ENCODE results near the gene SPATA3. TPM values are rescaled to one million over a fixed set of nuclear protein-coding genes. Genes with fewer than 3 reads are reported as not detected.

Gene SPATA3
- total RNA-seq, 6 experiments from 2014 or later = not detected

DNA sequence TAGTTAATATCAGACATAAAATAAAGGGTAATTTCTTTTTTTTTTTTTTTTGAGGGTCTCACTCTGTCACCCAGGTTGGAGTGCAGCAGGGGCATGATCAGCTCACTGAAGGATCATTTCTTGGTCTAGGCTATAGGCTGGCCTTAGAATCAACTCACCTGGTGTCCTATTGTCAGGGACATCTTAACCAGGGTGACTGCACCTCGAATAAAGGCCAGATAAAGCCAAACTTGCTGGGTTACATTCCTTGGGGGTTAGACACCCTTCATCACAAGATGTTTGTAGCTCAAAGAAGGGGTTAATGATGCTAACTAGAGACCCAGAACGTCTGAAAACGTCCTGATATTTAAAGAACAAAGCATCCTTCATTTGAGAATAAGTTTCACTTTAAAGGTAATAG, 17.9 kb downstream of the SPATA3 start:
- no peak for DNase-seq
- H3K4me1 Mint-ChIP-seq (ENCODE audit: low read depth) = no peaks in the 10 kb centered on the region
- TF ChIP-seq, protein P1, sequence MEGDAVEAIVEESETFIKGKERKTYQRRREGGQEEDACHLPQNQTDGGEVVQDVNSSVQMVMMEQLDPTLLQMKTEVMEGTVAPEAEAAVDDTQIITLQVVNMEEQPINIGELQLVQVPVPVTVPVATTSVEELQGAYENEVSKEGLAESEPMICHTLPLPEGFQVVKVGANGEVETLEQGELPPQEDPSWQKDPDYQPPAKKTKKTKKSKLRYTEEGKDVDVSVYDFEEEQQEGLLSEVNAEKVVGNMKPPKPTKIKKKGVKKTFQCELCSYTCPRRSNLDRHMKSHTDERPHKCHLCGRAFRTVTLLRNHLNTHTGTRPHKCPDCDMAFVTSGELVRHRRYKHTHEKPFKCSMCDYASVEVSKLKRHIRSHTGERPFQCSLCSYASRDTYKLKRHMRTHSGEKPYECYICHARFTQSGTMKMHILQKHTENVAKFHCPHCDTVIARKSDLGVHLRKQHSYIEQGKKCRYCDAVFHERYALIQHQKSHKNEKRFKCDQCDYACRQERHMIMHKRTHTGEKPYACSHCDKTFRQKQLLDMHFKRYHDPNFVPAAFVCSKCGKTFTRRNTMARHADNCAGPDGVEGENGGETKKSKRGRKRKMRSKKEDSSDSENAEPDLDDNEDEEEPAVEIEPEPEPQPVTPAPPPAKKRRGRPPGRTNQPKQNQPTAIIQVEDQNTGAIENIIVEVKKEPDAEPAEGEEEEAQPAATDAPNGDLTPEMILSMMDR (IDR thresholded peaks at IDR 0.05) = no peak
- no peaks in the 10 kb centered on the region for H3K36me3 Mint-ChIP-seq (ENCODE audit: low read depth)
- no peak overlapping the region for H3K4me3 Mint-ChIP-seq
- H3K9me3 Mint-ChIP-seq = no peaks in the 10 kb centered on the region
- peaks cover 36% of the 10 kb centered on the region for H3K27me3 Mint-ChIP-seq (ENCODE audit: insufficient read depth)
- H3K27ac Mint-ChIP-seq = no peak overlapping the region

DNA sequence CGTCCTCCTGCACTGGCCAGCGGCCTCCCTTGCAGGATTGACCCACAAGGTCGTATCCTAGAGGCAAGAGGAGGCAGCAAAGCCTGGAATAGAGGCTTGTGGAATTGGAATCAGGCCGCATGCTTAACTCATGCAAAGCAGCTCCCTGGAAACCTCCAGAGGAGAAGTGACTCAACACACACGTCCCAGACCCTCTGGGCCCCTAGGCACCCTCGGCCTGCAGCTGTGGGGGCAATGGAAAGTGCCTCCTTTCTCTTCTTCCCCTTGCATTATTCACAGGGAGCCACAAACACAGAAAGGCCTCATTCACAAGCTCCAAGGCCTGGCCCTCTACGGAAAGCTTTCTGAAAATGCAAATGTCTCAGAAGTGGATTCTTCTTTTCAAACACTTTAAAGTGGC, 19.6 kb downstream of the SPATA3 start:
- H3K4me1 Mint-ChIP-seq (ENCODE audit: low read depth) = no peaks in the 10 kb centered on the region
- H3K36me3 Mint-ChIP-seq (ENCODE audit: low read depth) = no peaks in the 10 kb centered on the region
- no peak for DNase-seq
- no peak overlapping the region for H3K4me3 Mint-ChIP-seq
- H3K9me3 Mint-ChIP-seq = no peaks in the 10 kb centered on the region
- TF ChIP-seq, protein P1 (IDR thresholded peaks at IDR 0.05) = no peak
- peaks cover 32% of the 10 kb centered on the region for H3K27me3 Mint-ChIP-seq (ENCODE audit: insufficient read depth)
- H3K27ac Mint-ChIP-seq = no peak overlapping the region

DNA sequence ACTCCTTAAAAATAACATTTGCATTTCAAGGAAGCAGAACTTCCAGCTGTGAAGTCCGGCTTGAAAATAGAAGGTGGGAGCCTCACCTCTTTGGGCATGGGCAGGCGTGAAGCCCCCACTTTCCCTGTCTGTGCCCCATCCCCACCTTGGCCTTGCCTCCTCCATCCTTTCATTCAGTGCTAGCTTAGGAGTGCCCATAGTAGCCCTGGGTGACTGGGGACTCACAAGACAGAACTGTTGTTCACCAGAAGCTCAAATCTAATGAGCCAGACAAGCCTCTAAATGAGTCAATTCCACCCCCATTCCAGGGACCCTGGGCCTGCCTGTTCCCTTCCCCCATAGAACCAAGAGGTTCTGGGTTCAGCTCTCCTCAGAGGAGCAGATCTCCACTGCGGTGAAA, 20.0 kb downstream of the SPATA3 start:
- DNase-seq = no peak
- H3K4me3 Mint-ChIP-seq = no peak overlapping the region
- peaks cover 34% of the 10 kb centered on the region for H3K27me3 Mint-ChIP-seq (ENCODE audit: insufficient read depth)
- H3K36me3 Mint-ChIP-seq (ENCODE audit: low read depth) = no peaks in the 10 kb centered on the region
- no peaks in the 10 kb centered on the region for H3K4me1 Mint-ChIP-seq (ENCODE audit: low read depth)
- no peaks in the 10 kb centered on the region for H3K9me3 Mint-ChIP-seq
- no peak overlapping the region for H3K27ac Mint-ChIP-seq
- TF ChIP-seq, protein P1 (IDR thresholded peaks at IDR 0.05) = no peak

DNA sequence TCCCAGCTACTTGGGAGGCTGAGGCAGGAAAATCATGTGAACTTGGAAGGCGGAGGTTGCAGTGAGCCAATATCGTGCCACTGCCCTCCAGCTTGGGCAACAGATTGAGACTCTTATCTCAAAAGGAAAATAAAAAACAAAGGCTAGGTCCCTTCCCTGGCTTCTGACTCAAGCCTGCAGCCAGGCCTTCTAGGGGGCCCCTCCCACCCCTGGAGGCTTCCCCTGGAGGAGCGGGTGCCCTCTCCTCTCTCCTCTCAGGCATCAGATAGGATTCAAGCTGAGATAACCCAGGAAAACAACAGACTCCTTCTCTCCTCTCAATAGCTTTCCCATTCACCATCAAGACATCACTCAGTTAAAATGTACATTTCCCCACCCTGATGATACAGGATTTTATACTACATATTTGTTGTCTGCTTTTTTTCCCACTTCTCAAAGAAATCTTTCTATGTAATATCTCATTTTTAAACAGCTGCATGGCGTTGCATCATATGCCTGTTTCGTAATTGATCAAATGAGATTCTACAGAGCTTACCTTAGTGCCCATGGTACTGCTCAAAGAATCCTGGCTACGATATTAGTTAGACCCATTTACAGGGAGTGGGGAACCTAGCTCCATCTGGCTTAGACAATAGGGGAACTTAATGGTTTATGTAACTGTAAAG, 20.8 kb downstream of the SPATA3 start:
- DNase-seq = no peak
- no peaks in the 10 kb centered on the region for H3K4me1 Mint-ChIP-seq (ENCODE audit: low read depth)

DNA sequence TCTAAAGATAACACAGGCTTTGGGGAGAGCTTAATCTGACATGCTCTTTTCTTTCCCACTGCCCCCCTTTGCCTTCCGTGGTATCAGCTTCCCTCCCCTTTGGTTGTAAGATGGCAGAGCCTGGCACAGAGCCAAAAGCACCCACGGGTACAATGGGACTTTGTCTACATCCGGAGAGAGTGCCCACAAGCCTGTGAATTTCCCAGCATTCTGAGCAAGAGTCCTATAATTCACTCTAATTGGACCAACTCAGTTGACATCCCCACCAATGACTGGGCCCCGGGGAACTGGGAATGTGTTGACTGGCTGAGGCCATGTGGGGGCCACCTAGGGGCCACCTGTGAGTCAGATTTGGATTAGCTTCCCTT, 21.3 kb downstream of the SPATA3 start:
- H3K36me3 Mint-ChIP-seq (ENCODE audit: low read depth) = no peaks in the 10 kb centered on the region
- TF ChIP-seq, protein P1 (IDR thresholded peaks at IDR 0.05) = no peak
- peaks cover 24% of the 10 kb centered on the region for H3K27me3 Mint-ChIP-seq (ENCODE audit: insufficient read depth)
- no peak overlapping the region for H3K27ac Mint-ChIP-seq
- H3K9me3 Mint-ChIP-seq = no peaks in the 10 kb centered on the region
- no peak overlapping the region for H3K4me3 Mint-ChIP-seq
- DNase-seq = no peak
- H3K4me1 Mint-ChIP-seq (ENCODE audit: low read depth) = no peaks in the 10 kb centered on the region

More for the DNA sequence above, 20.8 kb downstream of the SPATA3 start:
- Mint-ChIP-seq H3K27me3 (ENCODE audit: insufficient read depth) (peaks cover 29% of the 10 kb centered on the region), H3K9me3 (no peaks in the 10 kb centered on the region), H3K27ac (no peak overlapping the region), H3K4me3 (no peak overlapping the region), H3K36me3 (ENCODE audit: low read depth) (no peaks in the 10 kb centered on the region)
- TF ChIP-seq, protein P1 (IDR thresholded peaks at IDR 0.05) = no peak
